Colon (tissue), 2 donors: ENCODE data around the gene CALM1.

Source experiments
- FAIRE-seq: peaks from 2 replicates; lab custom pipeline; 2012; peaks lifted over from hg19 to GRCh38; lab: Jason Lieb, UNC
- donor health status: control.
- donor health status: control.

The CALM1 gene

DNA sequence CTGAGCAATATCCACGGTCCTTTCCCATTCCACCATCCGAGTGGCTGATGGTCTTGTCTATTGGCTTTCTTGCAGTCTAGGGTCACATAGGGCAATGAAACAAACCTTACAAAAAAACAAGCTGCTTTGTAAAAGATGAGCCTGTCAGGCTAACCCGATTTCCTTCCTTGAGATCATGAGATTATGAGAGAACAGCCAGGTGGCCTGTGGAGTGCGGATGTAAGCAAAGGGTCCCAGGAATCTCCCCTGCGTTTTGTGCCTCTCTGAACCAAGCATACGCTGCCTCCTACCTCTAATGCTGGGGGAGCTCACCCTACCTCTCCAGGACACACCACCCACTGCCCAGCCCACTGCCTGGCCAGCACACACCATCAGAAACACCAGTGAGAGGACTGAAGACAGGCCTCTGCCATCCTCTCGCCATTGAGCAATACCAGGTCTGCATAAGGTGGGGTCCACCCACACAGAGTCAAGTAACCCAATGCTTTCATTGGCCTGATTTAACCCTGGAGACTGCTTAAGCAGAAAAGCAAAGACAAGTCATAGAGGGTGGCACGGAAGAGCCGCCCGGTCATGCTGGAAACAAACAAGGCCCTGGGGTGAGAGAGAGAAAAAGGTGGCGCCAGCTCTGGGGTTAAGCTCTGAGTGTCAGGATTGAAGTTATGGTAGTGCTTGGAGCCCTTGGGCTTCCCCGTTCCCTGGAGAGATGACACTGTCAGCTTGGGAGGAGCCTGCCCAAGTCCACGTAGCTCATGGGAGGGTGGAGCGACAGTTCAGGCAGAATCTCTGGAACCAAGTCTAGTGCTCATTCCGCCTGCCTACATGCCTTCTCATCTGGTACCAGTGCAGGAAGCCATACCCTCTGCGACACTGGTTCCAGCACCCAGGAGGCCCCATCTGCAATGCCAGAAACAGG is 46.6 kb downstream of the CALM1 start:
- FAIRE-seq, result no peak

DNA sequence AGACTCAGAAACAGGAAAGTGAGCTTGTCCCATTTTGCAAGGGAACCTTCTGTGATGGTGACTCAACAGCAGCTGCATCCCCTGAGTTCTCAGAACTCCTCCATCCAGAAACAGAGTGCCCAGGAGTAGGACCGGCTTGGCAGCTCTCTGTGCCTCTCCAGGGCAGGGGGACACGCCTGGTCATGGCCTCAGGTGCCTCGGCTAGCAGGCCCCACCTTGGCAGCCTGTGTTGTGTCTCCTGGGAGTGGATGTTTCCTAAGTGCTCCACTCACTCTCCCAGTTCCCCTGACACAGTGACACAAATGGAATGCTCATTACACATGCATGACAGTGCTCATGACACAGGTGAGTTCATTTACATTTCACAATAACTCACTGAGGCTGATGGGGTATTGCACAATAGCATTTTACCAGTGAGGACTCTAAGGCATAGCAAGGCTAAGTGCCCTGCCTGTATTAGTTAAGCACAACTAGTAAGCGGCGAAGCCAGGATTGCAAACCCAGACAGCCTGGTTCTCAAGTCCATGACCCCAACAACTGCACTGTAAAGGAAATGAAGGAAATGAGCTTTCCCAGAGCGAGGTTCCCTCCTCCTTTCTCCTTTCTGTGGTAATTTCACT is 47.4 kb downstream of the CALM1 start:
- FAIRE-seq, result no peak

DNA sequence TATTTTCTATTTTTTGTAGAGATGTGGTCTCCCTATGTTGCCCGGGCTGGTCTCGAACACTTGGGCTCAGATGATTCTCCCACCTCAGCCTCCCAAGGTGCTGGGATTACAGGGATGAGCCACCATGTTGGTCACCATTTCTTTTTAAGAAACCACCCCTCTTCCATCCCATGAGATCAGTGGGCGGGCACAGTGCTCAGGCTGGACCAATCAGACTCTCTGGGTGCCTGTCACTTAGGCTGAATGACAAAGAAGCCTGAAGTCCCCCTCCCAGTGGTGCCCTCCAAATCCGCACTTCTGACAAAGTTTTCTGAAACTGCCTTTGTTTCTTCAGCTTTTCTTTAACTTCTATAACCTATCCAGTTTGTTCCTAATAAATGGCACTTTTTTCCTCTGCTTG is 48.2 kb downstream of the CALM1 start:
- FAIRE-seq, result no peak

DNA sequence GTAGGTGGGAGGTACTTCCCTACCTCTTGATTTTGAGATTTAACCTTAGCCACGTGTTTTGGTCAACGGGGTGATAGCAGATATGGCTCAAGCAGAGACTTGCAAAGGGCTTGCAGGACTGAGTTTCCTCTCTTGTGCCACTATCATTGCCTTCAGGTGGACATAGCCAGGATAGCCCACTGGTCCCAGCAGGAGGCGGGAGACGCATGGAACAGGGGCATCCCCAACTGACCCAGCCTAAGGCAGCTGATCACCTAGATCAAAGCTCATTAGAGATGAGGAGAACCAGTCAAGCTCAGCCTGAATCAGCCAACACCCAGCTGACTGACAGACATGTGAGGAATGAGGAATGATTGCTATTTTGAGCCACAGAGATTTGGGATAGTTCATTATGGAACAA is 49.6 kb downstream of the CALM1 start:
- no peak for FAIRE-seq

DNA sequence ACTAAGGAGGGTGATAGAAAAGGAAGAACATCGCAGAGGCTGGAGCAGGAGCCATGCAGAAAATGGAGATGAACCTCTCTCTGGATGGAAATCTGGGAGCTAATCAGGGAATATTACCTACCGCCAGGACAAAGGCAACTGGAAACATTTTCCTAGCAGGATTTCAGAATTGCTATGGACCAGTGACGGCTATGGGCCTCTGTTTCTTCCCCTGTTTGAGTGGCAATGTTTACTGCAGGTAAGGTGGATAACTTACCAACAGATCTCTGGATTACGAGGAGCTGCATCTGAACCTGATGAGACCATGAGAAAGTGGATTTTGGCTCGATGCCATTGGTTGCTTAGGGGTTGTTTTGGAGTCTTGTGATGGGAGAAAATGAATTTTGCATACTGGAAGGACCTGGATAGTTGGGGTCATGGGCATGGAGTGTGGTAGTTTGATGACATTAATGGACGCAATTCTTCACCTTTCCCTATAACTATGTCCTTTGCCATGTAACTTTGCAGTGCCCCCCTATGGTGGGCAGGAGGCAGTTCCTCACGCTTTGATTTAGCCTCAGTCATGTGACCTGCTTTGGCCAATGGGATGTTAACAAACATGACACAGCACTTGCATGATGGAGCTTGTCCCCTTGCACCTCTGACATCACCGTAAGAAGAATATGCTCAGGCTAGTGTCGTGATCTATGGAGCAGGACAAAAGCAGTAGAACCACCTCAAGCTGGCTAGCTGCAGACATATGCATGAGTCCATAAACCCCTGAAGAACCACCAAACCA is 51.1 kb downstream of the CALM1 start:
- FAIRE-seq, result no peak

DNA sequence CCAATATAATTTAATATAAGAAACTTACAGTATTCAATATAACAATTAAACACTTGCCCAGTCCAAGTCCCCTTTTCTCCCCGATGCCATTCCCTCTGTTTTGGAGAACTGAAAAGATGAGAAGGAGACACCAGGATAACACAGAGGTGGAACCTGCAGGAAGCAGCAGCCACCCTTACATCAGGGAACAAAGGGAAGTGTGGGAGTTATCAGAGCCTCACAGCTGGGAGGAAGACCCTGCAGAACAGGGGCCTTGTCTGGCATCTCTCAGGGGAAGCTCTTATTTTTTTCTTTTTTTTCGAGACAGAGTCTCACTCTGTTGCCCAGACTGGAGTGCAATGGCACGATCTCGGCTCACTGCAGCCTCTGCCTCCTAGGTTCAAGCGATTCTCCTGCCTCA is 52.6 kb downstream of the CALM1 start:
- FAIRE-seq, result no peak

DNA sequence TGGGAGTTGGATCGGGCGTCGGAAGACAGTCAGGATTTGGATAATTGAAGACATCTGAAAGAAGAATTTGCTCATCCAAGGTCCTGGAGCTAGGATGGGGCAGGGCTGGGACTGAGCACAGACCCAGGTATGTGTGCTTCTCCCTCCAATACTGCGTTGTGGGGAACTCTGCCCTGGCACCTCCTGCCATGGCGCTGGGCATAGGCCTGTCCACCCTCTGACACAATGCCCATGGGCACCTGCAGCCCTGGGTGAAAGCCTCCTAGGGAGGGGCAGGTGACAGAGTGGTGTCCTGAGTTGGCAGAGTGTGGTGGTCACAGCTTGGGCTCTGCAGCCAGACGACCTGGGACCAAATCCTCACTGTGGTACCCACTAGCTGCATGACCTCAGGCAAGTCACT is 53.3 kb downstream of the CALM1 start:
- no peak for FAIRE-seq

DNA sequence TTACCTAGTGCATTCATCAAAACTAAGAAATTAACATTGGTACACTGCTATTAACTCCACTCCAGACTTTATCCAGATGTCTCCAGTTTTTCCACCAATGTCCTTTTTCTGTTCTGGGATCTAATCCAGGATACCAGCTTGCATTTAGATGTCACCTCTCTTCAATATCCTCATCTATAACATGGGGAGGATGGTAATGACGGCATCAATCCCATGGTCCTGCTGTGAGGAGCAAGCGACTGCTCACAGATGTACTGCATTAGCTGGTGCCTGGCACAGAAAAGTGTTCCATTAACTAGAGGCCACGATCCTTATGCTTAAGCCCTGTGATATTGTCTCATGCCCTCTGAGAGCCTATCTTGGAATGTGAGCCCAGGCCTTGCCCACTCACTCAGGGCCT is 53.8 kb downstream of the CALM1 start:
- no peak for FAIRE-seq

DNA sequence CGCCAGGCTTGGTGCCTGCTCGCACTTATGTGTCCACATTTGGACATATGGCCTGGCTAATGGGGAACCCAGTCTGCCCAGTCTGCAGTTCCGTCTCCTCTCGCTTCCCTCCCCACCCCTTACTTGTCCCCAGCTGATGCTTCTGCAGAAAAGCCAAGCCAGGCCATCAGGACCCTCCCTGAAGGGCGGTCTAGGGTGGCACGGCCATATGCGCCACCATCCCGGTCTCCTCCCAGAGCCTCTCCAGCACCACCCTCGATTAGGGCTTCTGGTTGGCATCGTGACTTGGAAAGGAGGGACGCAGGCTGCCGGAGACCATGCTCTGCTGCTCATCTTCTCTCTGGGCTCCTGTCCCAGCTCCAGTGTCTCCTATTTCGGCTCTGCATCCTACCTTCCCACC is 54.6 kb downstream of the CALM1 start:
- FAIRE-seq, result no peak

DNA sequence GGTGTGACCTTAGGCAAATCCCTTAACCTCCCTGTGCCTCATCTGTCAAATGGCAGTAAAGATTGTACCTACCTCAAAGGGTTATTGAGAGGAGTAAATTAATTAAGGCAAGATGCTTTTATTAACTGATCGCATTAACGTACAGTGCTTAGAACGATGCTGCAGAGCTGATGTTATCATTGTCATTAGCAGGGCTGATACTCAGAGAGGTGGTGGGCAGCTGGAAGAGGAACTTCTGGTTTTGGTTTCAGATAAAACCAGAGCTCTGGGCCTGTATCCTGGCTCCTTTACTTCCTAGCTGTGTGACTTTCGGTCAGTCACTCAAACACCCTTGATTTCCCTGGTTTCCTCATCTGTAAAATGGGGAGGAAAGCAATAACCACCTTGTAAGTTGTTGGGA is 55.1 kb downstream of the CALM1 start:
- FAIRE-seq, result no peak

DNA sequence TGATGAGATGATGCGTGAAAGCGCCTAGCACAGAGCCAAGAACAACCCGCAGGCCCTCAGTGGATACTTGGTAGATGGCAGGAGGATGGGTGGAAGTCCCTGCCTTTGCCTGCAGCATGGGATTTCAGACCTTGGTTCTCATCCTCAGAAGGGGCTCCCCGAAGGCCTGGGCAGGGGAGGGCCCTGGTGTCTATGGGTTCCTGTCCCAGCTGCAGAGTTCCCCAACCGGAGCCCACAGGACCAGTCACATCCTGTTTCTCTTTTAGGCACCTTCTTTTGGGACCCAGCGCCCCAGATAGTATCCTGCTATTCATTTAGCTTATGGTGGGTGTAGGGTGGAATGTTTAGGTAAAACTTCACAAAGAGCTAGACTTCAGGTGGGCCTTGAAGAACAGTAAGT is 55.5 kb downstream of the CALM1 start:
- no peak for FAIRE-seq

DNA sequence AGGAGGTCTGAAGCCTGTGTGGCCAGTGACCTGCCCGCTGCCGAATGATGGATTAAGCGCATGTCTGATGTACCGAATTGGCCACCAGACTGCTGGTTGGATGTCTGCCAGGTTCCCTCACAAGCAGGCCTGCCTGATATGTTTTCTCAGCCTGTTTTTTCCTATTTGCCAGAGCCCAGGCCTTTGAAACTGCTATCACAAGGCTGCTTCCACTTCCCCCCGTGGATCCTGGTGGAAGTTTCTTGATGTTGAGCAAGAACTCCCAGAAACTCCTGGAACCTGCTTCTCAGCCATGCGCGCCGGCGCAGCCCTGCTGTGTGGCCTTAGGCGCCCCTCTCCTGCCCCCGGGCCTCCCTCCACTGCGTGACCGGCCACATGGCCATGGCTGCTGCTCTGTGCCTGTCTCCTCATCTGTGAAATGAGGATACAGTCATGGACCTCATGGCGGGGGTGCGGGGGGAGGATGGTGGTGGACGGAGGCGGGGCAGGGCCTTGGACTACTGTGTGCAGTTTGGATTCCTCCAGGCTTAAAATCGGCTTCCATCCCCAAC is 56.6 kb downstream of the CALM1 start:
- FAIRE-seq, result no peak

DNA sequence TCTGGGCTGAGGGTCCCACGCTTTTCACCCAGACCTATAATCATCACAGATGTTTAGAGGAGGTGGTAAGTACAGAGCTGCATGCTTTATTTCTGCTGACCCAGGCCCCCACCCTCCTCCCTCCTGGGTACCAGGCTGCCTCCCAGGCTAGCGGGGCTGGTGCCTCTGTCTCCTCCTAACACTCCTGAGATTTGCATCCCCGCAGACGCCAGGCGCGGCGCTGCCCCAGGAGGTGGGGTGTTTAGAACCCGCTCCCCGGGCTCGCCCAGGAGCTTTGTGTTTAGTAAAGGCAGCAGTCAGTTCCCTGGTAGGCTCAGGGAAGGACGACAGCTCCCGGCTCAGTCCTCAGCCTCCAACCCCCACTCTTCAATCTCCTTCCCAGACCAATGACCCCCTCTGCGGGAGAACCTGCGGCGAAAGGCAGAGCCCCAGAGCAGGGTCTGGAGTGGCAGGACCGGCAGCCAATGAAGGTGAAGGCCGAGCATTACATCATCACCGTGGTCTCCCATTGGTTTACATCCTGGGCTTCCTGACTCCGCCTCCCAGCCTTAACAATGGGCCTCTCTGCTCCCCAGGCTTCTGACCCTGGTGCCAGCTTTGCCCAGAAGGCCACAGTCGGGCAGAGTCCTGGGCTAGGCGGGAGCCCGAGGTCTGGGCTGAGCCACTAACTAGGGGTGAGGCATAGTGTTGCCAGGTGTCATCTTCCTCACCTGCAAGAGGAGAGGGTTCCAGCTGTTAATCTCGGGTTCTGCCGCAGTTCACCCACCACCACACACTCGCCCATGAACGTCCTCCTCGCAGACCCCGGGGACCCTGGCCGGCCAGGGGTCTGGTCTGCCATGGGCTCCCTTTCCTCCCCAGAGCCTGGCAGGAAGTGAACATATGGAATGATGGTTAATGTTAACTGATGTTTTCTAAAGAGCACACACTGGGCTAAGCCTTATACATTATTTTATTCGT is 57.5 kb downstream of the CALM1 start:
- FAIRE-seq, result no peak

DNA sequence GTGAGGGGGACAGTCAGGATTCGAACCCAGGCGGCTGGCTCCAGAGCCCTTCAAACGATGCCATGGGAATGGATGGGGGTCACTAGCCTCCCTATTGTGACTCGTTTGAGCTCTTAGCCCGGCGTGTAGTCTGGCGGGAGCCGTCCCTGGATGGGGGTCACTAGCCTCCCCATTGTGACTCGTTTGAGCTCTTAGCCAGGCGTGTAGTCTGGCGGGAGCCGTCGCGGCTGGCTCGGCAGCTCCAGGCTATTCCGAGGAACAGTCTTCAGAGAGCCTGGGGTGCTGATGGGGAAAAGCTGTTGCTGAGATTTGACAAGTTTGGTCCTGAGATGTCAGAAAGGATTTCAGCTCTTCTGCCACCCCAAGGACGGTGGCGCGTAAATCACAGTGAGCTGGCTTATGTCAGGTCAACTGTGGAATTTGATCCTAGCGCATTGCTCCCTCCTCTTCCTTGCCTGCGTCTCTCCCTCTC is 58.3 kb downstream of the CALM1 start:
- FAIRE-seq, result no peak

DNA sequence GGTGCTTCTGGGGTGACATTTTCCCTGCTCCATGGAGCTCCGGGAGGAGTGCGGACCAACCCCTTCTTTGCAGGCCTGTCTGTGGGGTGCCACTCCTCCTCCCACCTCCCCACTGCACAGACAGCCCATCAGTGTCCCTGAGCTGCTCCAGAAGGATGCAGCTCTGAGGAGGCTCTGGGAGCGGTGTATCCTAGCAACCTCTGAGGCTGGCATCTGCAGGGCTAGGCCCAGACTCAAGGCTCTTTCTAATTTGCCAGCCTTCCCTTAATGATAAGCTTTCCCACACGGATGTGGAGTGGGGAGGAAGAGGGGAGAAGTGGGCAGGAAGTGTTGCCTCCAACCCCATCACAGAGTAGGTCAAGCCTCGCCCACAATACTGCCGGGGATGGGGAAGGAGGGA is 59.7 kb downstream of the CALM1 start:
- FAIRE-seq, result no peak

DNA sequence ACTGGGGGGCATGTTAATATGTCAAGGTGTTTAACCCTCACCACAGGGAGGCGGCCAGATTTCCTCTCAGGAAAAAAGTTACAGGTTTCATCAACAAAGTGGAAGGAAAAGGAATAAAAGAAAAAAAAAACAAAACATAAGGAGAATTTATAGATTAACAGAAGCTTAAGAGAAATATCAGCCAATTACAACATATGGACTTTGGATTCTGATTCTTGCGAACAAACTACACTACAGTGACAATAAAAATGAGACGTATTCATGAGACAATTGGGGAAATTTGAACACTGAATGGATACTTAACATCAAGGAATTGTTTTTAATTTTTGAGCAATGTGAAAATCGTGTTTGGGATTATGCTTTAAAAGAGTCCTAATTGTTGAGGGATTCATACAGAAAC is 60.4 kb downstream of the CALM1 start:
- no peak for FAIRE-seq
